Astrocyte (in vitro differentiated cells and primary cell): Measurements from ENCODE around the gene STXBP1. TPM values are rescaled to one million over a fixed set of nuclear protein-coding genes. Genes with fewer than 3 reads are reported as not detected.

Source experiments
- DNase-seq: peaks from one replicate; pipeline ENCODE4 v3.0.0-alpha.2; 2010; ENCODE audit warnings: low read depth
- FAIRE-seq: peaks from 2 replicates; lab custom pipeline; 2011; peaks lifted over from hg19 to GRCh38; lab: Jason Lieb, UNC
- H2AFZ ChIP-seq: 2 replicates; pipeline ENCODE4 v1.6.0; 2012; ENCODE audit warnings: low read depth, low read length, inconsistent platforms
- H3K27ac ChIP-seq: 2 replicates; pipeline ENCODE4 v1.5.1; 2011; ENCODE audit warnings: low read depth, low read length, inconsistent platforms
- H3K27me3 ChIP-seq: 2 replicates; pipeline ENCODE4 v1.6.0; 2011; ENCODE audit warnings: low read length, inconsistent platforms; ENCODE audit not compliant: insufficient read depth
- H3K36me3 ChIP-seq: 2 replicates; pipeline ENCODE4 v1.5.1; 2011; ENCODE audit warnings: low read length, inconsistent platforms; ENCODE audit not compliant: insufficient read depth
- H3K4me1 ChIP-seq: 2 replicates; pipeline ENCODE4 v1.5.1; 2011; ENCODE audit warnings: low read length, inconsistent platforms; ENCODE audit not compliant: insufficient read depth
- H3K4me2 ChIP-seq: 2 replicates; pipeline ENCODE4 v1.6.0; 2012; ENCODE audit warnings: low read length, inconsistent platforms
- H3K4me3 ChIP-seq: 2 replicates; pipeline ENCODE4 v1.5.1; 2011; ENCODE audit warnings: low read depth, mild to moderate bottlenecking, low read length, inconsistent platforms; ENCODE audit not compliant: insufficient read depth
- H3K79me2 ChIP-seq: 2 replicates; pipeline ENCODE4 v1.6.0; 2012; ENCODE audit warnings: mild to moderate bottlenecking, low read length, inconsistent platforms; ENCODE audit not compliant: insufficient read depth
- H3K9ac ChIP-seq: 2 replicates; pipeline ENCODE4 v1.6.0; 2012; ENCODE audit warnings: mild to moderate bottlenecking, low read length, inconsistent platforms
- H3K9me3 ChIP-seq: 2 replicates; pipeline ENCODE4 v1.5.1; 2012; ENCODE audit warnings: low read depth, mild to moderate bottlenecking, low read length, inconsistent platforms; ENCODE audit not compliant: insufficient read depth
- H4K20me1 ChIP-seq: 2 replicates; pipeline ENCODE4 v1.6.0; 2012; ENCODE audit warnings: low read length, inconsistent platforms; ENCODE audit not compliant: insufficient read depth
- H3K27ac Mint-ChIP-seq: one replicate; pipeline ENCODE4 v1.8.0; 2021; ENCODE audit warnings: mild to moderate bottlenecking, mixed read lengths; ENCODE audit not compliant: unreplicated experiment
- H3K27me3 Mint-ChIP-seq: one replicate; pipeline ENCODE4 v1.8.0; 2021; ENCODE audit warnings: low read depth, mixed read lengths; ENCODE audit not compliant: unreplicated experiment
- H3K36me3 Mint-ChIP-seq: one replicate; pipeline ENCODE4 v1.8.0; 2021; ENCODE audit warnings: low read depth, mixed read lengths; ENCODE audit not compliant: unreplicated experiment
- H3K4me1 Mint-ChIP-seq: one replicate; pipeline ENCODE4 v1.8.0; 2021; ENCODE audit warnings: low read depth, mixed read lengths; ENCODE audit not compliant: unreplicated experiment
- H3K4me3 Mint-ChIP-seq: one replicate; pipeline ENCODE4 v1.8.0; 2021; ENCODE audit warnings: mild to moderate bottlenecking, moderate library complexity, mixed read lengths; ENCODE audit not compliant: unreplicated experiment
- H3K9me3 Mint-ChIP-seq: one replicate; pipeline ENCODE4 v1.8.0; 2021; ENCODE audit warnings: mild to moderate bottlenecking, mixed read lengths; ENCODE audit not compliant: unreplicated experiment
- EZH2 ChIP-seq: IDR thresholded peaks from 2 replicates; pipeline ENCODE4 v1.6.1; 2012; ENCODE audit warnings: mild to moderate bottlenecking, low read length, inconsistent platforms; ENCODE audit not compliant: insufficient read depth
- total RNA-seq: library from RNA; stranded (reverse); gene quantifications from 2 replicates; pipeline ENCODE4 v1.2.1, GENCODE V29; 2021
- TF ChIP-seq, protein P1 (sequence below): IDR thresholded peaks from 2 replicates; pipeline ENCODE4 v1.5.1; 2011; ENCODE audit warnings: low read depth, mild to moderate bottlenecking, inconsistent platforms, low read length, moderate library complexity; ENCODE audit not compliant: insufficient read depth

Gene STXBP1
- total RNA-seq, 1 donor from 2014 or later: 39.6 TPM

DNA sequence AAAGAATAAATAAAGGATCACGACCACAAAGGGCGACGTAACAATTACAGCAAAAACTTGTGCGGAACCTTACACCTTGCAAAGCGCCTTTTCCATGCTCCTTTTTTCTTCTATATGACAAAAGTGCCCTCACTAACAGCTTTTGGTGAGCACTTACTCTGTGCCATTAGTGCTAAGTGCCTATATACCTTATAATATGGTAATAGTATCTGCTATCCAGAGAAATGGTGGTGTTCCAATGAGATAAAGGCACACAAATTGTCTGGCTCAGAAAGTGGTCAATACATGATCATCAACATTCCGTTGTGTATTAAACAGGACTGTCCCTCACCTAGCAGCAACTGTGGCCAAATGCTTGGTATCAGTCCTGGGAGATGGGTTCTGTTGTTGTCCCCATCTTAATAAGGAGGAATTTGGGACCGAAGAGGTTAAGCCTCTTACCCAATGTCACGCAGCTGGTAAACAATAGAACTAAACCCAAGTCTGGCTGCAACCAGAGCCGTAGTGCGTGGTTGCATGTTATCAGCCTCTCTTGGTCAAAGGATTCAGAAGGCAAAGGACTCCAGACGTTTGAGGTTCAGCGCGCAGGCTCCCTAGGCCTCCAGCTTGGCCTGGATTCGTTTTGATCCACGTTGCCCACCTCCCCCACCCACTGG, 123.6 kb downstream of the STXBP1 start:
- peak overlapping the region; percentile 83 for H3K4me3 Mint-ChIP-seq
- no peaks in the 10 kb centered on the region for H3K9me3 ChIP-seq
- H4K20me1 ChIP-seq: peaks cover 5% of the 10 kb centered on the region
- TF ChIP-seq EZH2: no peak
- TF ChIP-seq, protein P1, sequence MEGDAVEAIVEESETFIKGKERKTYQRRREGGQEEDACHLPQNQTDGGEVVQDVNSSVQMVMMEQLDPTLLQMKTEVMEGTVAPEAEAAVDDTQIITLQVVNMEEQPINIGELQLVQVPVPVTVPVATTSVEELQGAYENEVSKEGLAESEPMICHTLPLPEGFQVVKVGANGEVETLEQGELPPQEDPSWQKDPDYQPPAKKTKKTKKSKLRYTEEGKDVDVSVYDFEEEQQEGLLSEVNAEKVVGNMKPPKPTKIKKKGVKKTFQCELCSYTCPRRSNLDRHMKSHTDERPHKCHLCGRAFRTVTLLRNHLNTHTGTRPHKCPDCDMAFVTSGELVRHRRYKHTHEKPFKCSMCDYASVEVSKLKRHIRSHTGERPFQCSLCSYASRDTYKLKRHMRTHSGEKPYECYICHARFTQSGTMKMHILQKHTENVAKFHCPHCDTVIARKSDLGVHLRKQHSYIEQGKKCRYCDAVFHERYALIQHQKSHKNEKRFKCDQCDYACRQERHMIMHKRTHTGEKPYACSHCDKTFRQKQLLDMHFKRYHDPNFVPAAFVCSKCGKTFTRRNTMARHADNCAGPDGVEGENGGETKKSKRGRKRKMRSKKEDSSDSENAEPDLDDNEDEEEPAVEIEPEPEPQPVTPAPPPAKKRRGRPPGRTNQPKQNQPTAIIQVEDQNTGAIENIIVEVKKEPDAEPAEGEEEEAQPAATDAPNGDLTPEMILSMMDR: no peak
- FAIRE-seq (no peak), DNase-seq (no peak)
- peak overlapping the region; percentile 22 for H3K27ac ChIP-seq
- H3K36me3 ChIP-seq: no peaks in the 10 kb centered on the region
- peaks cover 6% of the 10 kb centered on the region for H3K79me2 ChIP-seq
- H3K9ac ChIP-seq: peak overlapping the region; percentile 39
- peaks cover 5% of the 10 kb centered on the region for H3K27me3 Mint-ChIP-seq
- peaks cover 2% of the 10 kb centered on the region for H3K4me1 Mint-ChIP-seq
- peaks cover 14% of the 10 kb centered on the region for H3K4me1 ChIP-seq
- H3K27ac Mint-ChIP-seq: peak overlapping the region; percentile 72
- H2AFZ ChIP-seq: peak overlapping the region; percentile 23
- H3K27me3 ChIP-seq: no peaks in the 10 kb centered on the region
- no peaks in the 10 kb centered on the region for H3K9me3 Mint-ChIP-seq
- H3K36me3 Mint-ChIP-seq: no peaks in the 10 kb centered on the region
- no peak overlapping the region for H3K4me3 ChIP-seq
- H3K4me2 ChIP-seq: peak overlapping the region; percentile 85

DNA sequence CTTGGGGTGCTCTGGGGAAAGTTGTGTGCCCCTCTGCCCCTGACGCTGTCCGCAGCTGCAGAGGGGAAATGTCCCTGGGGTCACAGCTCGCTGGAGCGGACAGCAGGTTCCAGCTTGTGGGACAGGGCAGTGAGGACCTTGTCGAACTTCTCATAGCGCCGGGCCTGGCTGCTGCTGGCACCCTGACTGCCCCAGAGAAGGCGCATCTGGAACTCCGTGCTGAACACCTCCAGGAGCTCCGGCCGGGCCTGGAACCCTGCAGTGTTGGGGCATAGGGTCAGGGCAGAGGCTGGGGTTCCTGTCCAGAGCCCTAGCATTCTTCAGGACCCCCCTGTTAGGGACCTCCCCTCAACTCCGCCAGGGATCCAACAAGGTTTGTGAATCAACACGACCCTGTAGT, 126.6 kb downstream of the STXBP1 start:
- Mint-ChIP-seq H3K4me1 (peaks cover 5% of the 10 kb centered on the region), H3K36me3 (no peaks in the 10 kb centered on the region), H3K27ac (no peak overlapping the region), H3K4me3 (no peak overlapping the region), H3K9me3 (no peaks in the 10 kb centered on the region), H3K27me3 (peaks cover 5% of the 10 kb centered on the region)
- TF ChIP-seq EZH2: no peak
- TF ChIP-seq, protein P1: no peak
- no peak overlapping the region for H2AFZ ChIP-seq
- H3K27ac ChIP-seq: no peak overlapping the region
- no peak overlapping the region for H3K4me2 ChIP-seq
- no peak for FAIRE-seq
- H4K20me1 ChIP-seq: peaks cover 4% of the 10 kb centered on the region
- peaks cover 21% of the 10 kb centered on the region for H3K4me1 ChIP-seq
- H3K36me3 ChIP-seq: no peaks in the 10 kb centered on the region
- no peak overlapping the region for H3K9ac ChIP-seq
- no peak for DNase-seq
- no peaks in the 10 kb centered on the region for H3K27me3 ChIP-seq
- H3K79me2 ChIP-seq: peaks cover 6% of the 10 kb centered on the region
- no peak overlapping the region for H3K4me3 ChIP-seq
- H3K9me3 ChIP-seq: no peaks in the 10 kb centered on the region
